Ovary (tissue), 9 donors: ENCODE measurements around the gene PIEZO1. TPM values are rescaled to one million over a fixed set of nuclear protein-coding genes. Genes with fewer than 3 reads are reported as not detected.

Experiments used
- DNase-seq, 5 donors: peaks; one replicate each; pipeline ENCODE4 v3.0.0-alpha.2; 2019 to 2020
- H3K27ac ChIP-seq, 2 donors: fragments of 200-600 bp; one replicate each; pipeline versions ENCODE4 v1.5.1 to v1.8.0; 2019 to 2022
- H3K27me3 ChIP-seq: fragments of 200-600 bp; one replicate; pipeline ENCODE4 v1.8.0; 2022
- H3K36me3 ChIP-seq: fragments of 200-600 bp; sonication (generic); one replicate; pipeline ENCODE4 v1.5.1; 2019
- H3K4me1 ChIP-seq: one replicate; pipeline ENCODE4 v1.8.1; 2013; ENCODE audit warnings: mild to moderate bottlenecking, moderate library complexity; ENCODE audit not compliant: insufficient read depth
- H3K4me3 ChIP-seq: fragments of 200-600 bp; sonication (generic); one replicate; pipeline ENCODE4 v1.5.1; 2017
- H3K9me3 ChIP-seq, 2 donors: fragments of 200-600 bp in 1 of 2; sonication (generic) in 1 of 2; one replicate each; pipeline versions ENCODE4 v1.5.1 to v1.8.1; 2013 to 2019; ENCODE audit warnings: mild to moderate bottlenecking in 1 of 2, moderate library complexity in 1 of 2
- EP300 ChIP-seq: sonication (generic); formaldehyde crosslinking; IDR thresholded peaks from one replicate; pipeline ENCODE4 v1.6.1; 2017; ENCODE audit warnings: antibody characterized with exemption
- POLR2A ChIP-seq: fragments of 450-650 bp; IDR thresholded peaks from one replicate; pipeline ENCODE4 v1.6.1; 2017; ENCODE audit warnings: antibody characterized with exemption, mild to moderate bottlenecking, moderate library complexity
- WGBS, 3 donors: extraction: QIAGEN DNeasy Blood & Tissue Kit in 1 of 3; methylation state at CpG; one replicate each; pipeline versions ENCODE4 v1.1.5 to v1.1.7; 2013 to 2017; 5-methylcytosine and 5-hydroxymethylcytosine counted together
- intact Hi-C, 4 donors: fragments of 100-400 bp; cut with DNase I; formaldehyde crosslinking; loops; one replicate each; pipeline versions ENCODE4 v1.11.0 to v1.15.1; 2022 to 2023
- microRNA-seq, 3 donors: library from miRNA; unstranded; fragments of <30 nt; microRNA quantifications; one replicate each; pipeline versions ENCODE4 to v1.2.0, GENCODE V29; 2019 to 2020
- polyA plus RNA-seq, 2 donors: library from polyadenylated mRNA; stranded (reverse); fragments of 200-250 nt in 1 of 2; fragments of 350-450 nt in 1 of 2; fragmentation: Illumina TruSeq in 1 of 2; extraction: RNeasy Lipid Tissue Mini Kit (QIAGEN cat#74804) in 1 of 2; gene quantifications; one replicate each; pipeline ENCODE4 v1.2.3, GENCODE V29; 2013 to 2014
- total RNA-seq, 7 donors: library from RNA; depleted of rRNA in 2 of 7; stranded (reverse); fragments of >200 nt in 2 of 7; fragmentation: NEBNext Ultra II Directional in 3 of 7; extraction: Animal tissue kit (Norgen Biotek cat#: 25700) in 3 of 7; gene quantifications; one replicate each; pipeline versions ENCODE4 v1.1.0 to v1.2.4, GENCODE V29; 2016 to 2023
- TF ChIP-seq, protein P1 (sequence below), 3 donors: fragments of 450-650 bp in 2 of 3; fragments of 200-600 bp in 1 of 3; IDR thresholded peaks; one replicate each; pipeline versions ENCODE4 v1.5.1 to v1.8.0; 2016 to 2022; ENCODE audit warnings: antibody characterized with exemption in 3 of 3, mild to moderate bottlenecking in 1 of 3
- donor health status: DM: no; HTN: no; CAD: no; lungs with moderate emphysema.
- donor health status: DM: no; HTN: no; CAD: no.
- donor health status: Bipolar disorder and iron deficiency.
- donor health status: DM: yes; HTN: yes; CAD: no.
- donor health status: DM: no; HTN: no; CAD: no.
- donor health status: DM: yes; HTN: yes; CAD: no.

The PIEZO1 gene
- total and polyA plus RNA-seq, 9 donors: 13.0 to 93.5 (median 49.1) TPM

DNA sequence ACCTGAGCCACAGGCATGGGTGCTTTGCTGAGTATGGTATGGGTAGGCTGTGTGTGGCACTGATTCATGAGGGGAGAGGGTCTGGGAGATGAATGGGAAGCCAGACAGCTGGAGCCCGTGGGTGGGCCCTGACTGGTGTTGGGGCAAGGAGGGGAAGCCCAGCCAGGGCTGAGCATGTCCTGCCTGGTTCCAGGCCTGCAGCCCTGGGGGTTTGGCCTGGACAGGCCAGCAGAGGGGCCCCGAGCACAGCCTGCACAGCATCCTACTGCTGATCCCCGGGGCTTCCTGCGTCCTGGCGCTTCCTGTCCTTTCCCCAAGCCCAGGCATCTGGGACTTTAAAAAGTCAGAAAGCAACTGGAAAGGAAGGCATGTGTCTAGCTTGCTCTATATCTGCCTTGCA is 117.6 kb downstream of the PIEZO1 start:
- WGBS, 3 donors: 74 to 77% (median 76%) methylated on average over 5 of the region's 5 CpGs
- intact Hi-C loops: no loop called here
- TF ChIP-seq EP300 (no peak), POLR2A (no peak)
- TF ChIP-seq, protein P1, sequence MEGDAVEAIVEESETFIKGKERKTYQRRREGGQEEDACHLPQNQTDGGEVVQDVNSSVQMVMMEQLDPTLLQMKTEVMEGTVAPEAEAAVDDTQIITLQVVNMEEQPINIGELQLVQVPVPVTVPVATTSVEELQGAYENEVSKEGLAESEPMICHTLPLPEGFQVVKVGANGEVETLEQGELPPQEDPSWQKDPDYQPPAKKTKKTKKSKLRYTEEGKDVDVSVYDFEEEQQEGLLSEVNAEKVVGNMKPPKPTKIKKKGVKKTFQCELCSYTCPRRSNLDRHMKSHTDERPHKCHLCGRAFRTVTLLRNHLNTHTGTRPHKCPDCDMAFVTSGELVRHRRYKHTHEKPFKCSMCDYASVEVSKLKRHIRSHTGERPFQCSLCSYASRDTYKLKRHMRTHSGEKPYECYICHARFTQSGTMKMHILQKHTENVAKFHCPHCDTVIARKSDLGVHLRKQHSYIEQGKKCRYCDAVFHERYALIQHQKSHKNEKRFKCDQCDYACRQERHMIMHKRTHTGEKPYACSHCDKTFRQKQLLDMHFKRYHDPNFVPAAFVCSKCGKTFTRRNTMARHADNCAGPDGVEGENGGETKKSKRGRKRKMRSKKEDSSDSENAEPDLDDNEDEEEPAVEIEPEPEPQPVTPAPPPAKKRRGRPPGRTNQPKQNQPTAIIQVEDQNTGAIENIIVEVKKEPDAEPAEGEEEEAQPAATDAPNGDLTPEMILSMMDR (IDR thresholded peaks at IDR 0.05): no peak
- H3K4me3 ChIP-seq: no peak overlapping the region
- H3K27ac ChIP-seq: no peak overlapping the region
- no peak for DNase-seq
- no peaks in the 10 kb centered on the region for H3K9me3 ChIP-seq
- no peaks in the 10 kb centered on the region for H3K27me3 ChIP-seq
- H3K4me1 ChIP-seq: no peaks in the 10 kb centered on the region
- H3K36me3 ChIP-seq: no peaks in the 10 kb centered on the region

- H3K4me1 ChIP-seq: peaks cover 3% of the 10 kb centered on the region
- no peak for DNase-seq
- TF ChIP-seq, protein P1 (IDR thresholded peaks at IDR 0.05): no peak
- TF ChIP-seq EP300 (no peak), POLR2A (no peak)
- no peak overlapping the region for H3K27ac ChIP-seq
- no peaks in the 10 kb centered on the region for H3K9me3 ChIP-seq
- WGBS, 3 donors: 94 to 98% (median 96%) methylated on average over 3 of the region's 3 CpGs
- H3K36me3 ChIP-seq: no peaks in the 10 kb centered on the region
- H3K27me3 ChIP-seq: no peaks in the 10 kb centered on the region
- intact Hi-C loops: no loop called here
- no peak overlapping the region for H3K4me3 ChIP-seq
These were observed 119.5 kb downstream of the PIEZO1 start for GRCh38 chr16:88665570-88665969.

Small RNA genes lying within 50 kb of the gene (microRNA-seq; reads per million reads assigned to microRNA genes)
- gene MIR4722: 0 reads per million in 3 donors

Other genes with a start within 250 kb of the PIEZO1 start
- 10 to 100 TPM; 16.0 to 40.4 (median 36.5) TPM for gene ZC3H18, start 214.8 kb downstream of the PIEZO1 start, total RNA-seq
- gene ZC3H18, start 214.8 kb downstream of the PIEZO1 start, polyA plus RNA-seq: 10 to 100 TPM; 17.1 to 25.3 TPM
- gene IL17C, start 146.6 kb downstream of the PIEZO1 start, total RNA-seq: not detected
- gene IL17C, start 146.6 kb downstream of the PIEZO1 start, polyA plus RNA-seq: not detected
- 100 to 1,000 TPM in 1 of 7 donors, 10 to 100 TPM in 6; 17.5 to 244 (median 63.0) TPM for gene CYBA, start 134.2 kb downstream of the PIEZO1 start, total RNA-seq
- 10 to 100 TPM in 1 of 2 donors, 1 to 10 TPM in 1; 6.5 to 51.5 TPM for gene CYBA, start 134.2 kb downstream of the PIEZO1 start, polyA plus RNA-seq
- 100 to 1,000 TPM in 1 of 7 donors, 10 to 100 TPM in 5, 1 to 10 TPM in 1; 9.1 to 135 (median 20.9) TPM for gene MVD, start 122.1 kb downstream of the PIEZO1 start, total RNA-seq
- 10 to 100 TPM in 1 of 2 donors, 1 to 10 TPM in 1; 9.2 to 22.6 TPM for gene MVD, start 122.1 kb downstream of the PIEZO1 start, polyA plus RNA-seq
- 1 to 10 TPM in 1 of 7 donors, under 1 TPM in 3, not detected in 3; 0.12 to 1.0 (median 0.25) TPM for gene SNAI3, start 98.7 kb downstream of the PIEZO1 start, total RNA-seq
- gene SNAI3, start 98.7 kb downstream of the PIEZO1 start, polyA plus RNA-seq: under 1 TPM in 1 of 2 donors, not detected in 1; 0.28 TPM
- 10 to 100 TPM; 17.3 to 26.5 (median 22.2) TPM for gene RNF166, start 78.8 kb downstream of the PIEZO1 start, total RNA-seq
- 10 to 100 TPM in 1 of 2 donors, 1 to 10 TPM in 1; 4.7 to 14.0 TPM for gene RNF166, start 78.8 kb downstream of the PIEZO1 start, polyA plus RNA-seq
- 10 to 100 TPM in 6 of 7 donors, 1 to 10 TPM in 1; 8.2 to 36.5 (median 20.5) TPM for gene CTU2, start 78.7 kb downstream of the PIEZO1 start, total RNA-seq
- gene CTU2, start 78.7 kb downstream of the PIEZO1 start, polyA plus RNA-seq: 10 to 100 TPM in 1 of 2 donors, under 1 TPM in 1; 0.45 to 12.9 TPM
- 1 to 10 TPM in 4 of 7 donors, under 1 TPM in 2, not detected in 1; 0.66 to 3.2 (median 1.5) TPM for gene CDT1, start 18.6 kb upstream of the PIEZO1 start, total RNA-seq
- gene CDT1, start 18.6 kb upstream of the PIEZO1 start, polyA plus RNA-seq: under 1 TPM; 0.18 to 0.56 TPM
- 100 to 1,000 TPM in 2 of 7 donors, 10 to 100 TPM in 5; 51.3 to 150 (median 74.1) TPM for gene APRT, start 26.7 kb upstream of the PIEZO1 start, total RNA-seq
- gene APRT, start 26.7 kb upstream of the PIEZO1 start, polyA plus RNA-seq: 10 to 100 TPM; 12.7 to 76.9 TPM
- 10 to 100 TPM; 14.1 to 30.1 (median 21.6) TPM for gene GALNS, start 71.7 kb upstream of the PIEZO1 start, total RNA-seq
- gene GALNS, start 71.7 kb upstream of the PIEZO1 start, polyA plus RNA-seq: 10 to 100 TPM; 14.0 to 40.4 TPM
- gene TRAPPC2L, start 71.9 kb upstream of the PIEZO1 start, total RNA-seq: 10 to 100 TPM; 37.2 to 65.7 (median 56.3) TPM
- gene TRAPPC2L, start 71.9 kb upstream of the PIEZO1 start, polyA plus RNA-seq: 100 to 1,000 TPM in 1 of 2 donors, 10 to 100 TPM in 1; 58.6 to 101 TPM
- not detected for gene PABPN1L, start 81.4 kb upstream of the PIEZO1 start, total RNA-seq
- under 1 TPM in 1 of 2 donors, not detected in 1; 0.25 TPM for gene PABPN1L, start 81.4 kb upstream of the PIEZO1 start, polyA plus RNA-seq
- gene CBFA2T3, start 192.0 kb upstream of the PIEZO1 start, total RNA-seq: 1 to 10 TPM in 3 of 7 donors, under 1 TPM in 3, not detected in 1; 0.53 to 2.8 (median 0.96) TPM
- gene CBFA2T3, start 192.0 kb upstream of the PIEZO1 start, polyA plus RNA-seq: 1 to 10 TPM; 1.2 to 1.9 TPM